Stimulated activated CD8-positive, alpha-beta memory T cell treated with anti-CD3 and anti-CD28 coated beads, Interleukin-15, amount 100 ng/mL, for 48 hours (primary cell): ENCODE results near the gene ATAT1.
A peak's percentile ranks its signal among the peaks of the same experiment; 100 is the strongest.

ENCODE experiments used
- DNase-seq, 2 donors: peaks; one replicate each; pipeline ENCODE4 v3.0.0-alpha.2; 2020; ENCODE audit warnings: low read depth in 2 of 2

The ATAT1 gene

GRCh38 chr6:30626484-30627366 is at the start of gene ATAT1:
Gene ATAT1, plus strand, starts transcription at chr6:30626874.
- DNase-seq: peak; percentile 78 to 81

DNA sequence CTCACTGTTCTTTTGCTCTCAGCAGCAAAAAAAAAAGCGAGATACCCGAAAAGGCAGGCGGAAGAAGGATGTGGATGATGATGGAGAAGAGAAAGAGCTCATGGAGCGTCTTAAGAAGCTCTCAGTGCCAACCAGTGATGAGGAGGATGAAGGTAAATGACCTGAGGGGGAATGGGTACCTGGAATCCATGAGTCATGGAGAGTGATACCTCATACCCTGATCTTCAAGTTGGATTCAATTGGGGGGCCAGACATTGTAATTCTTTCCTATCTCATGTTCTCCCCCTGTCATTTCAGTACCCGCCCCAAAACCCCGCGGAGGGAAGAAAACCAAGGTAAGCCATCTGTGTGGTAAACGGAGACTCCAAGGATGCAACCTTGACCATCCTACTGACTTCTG is 48.6 kb upstream of the ATAT1 start:
- no peak for DNase-seq

GRCh38 chr6:30583921-30584320 is 42.8 kb upstream of the ATAT1 start:
- no peak for DNase-seq

DNA sequence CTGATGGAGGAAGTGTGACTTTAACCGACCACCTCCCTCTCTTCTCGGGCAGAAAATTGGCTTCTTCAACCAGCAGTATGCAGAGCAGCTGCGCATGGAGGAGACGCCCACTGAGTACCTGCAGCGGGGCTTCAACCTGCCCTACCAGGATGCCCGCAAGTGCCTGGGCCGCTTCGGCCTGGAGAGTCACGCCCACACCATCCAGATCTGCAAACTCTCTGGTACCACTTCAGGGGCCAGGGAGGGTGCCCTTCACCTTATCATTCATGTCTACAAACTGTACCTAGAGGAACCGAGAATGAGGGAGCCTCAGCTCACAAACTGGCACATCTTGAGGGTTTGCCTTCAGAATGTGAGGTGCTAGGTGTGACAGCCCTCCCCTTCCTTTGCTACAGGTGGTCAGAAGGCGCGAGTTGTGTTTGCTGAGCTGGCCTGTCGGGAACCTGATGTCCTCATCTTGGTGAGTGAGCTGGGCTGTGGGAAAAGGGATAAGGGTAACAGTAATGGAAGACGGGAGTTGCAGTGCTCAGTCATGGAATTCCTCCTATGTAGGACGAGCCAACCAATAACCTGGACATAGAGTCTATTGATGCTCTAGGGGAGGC is 36.8 kb upstream of the ATAT1 start:
- no peak for DNase-seq

DNA sequence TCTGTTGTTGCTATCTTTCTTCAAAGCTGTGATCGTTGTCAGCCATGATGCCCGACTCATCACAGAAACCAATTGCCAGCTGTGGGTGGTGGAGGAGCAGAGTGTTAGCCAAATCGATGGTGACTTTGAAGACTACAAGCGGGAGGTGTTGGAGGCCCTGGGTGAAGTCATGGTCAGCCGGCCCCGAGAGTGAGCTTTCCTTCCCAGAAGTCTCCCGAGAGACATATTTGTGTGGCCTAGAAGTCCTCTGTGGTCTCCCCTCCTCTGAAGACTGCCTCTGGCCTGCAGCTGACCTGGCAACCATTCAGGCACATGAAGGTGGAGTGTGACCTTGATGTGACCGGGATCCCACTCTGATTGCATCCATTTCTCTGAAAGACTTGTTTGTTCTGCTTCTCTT is 36.2 kb upstream of the ATAT1 start:
- DNase-seq: no peak

- no peak for DNase-seq
Observed at GRCh38 chr6:30591008-30591407, 35.7 kb upstream of the ATAT1 start.

- DNase-seq: no peak
Observed at GRCh38 chr6:30592287-30592686, 34.4 kb upstream of the ATAT1 start.

- DNase-seq: peak; percentile 45 to 56
Observed at GRCh38 chr6:30597315-30598144, 29.1 kb upstream of the ATAT1 start.

GRCh38 chr6:30598912-30599624 is 27.6 kb upstream of the ATAT1 start:
- DNase-seq: no peak

DNA sequence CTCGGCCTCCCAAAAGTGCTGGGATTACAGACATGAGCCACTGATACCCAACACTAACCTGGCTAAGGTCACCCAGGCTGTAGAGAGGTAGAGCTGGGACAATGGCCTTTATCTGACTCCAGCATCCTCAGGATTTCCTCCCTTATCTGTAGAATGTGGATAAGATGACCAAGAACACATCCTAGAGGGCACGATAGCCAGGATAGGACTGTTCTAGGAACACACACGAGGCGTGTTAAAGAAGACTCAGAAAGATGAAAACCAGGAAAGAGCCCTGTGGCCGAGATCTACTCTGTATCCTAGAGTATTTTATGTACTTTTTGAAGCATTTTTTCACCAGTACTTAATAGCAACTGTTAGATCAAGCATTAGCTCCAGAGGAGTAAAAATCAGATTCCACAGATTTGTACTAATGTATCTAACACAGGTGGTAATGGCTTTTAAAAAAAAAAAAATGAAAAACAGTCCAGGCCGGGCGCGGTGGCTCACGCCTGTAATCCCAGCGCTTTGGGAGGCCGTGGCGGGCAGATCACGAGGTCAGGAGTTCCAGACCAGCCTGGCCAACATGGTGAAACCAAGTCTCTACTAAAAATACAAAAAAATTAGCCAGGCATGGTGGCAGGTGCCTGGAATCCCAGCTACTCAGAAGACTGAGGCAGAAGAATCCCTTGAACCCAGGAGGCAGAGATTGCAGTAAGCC is 26.9 kb upstream of the ATAT1 start:
- no peak for DNase-seq

DNA sequence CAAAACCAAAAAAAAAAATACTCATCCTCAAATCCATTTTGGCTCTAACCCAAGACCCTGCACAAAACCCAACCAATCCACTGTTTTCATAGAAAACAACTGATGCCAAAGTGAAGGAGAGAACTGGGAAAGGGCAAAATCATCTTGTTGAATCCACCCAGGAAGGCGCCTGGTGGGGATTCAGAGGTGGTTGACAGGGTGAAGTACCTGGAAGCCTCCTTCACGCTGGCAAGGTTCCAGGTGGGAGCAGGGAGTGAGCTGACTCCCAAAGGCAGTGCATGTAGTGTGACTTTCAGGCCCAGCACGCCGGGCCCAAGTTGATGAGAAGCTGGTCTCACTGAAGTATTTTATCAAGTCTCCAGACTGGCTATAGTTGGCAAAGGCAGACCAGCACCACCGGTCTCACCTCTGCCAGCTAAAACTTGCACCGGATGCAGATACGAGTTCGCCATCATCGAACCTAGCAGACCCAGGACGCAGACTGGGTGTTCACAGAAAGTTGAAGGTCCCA is 26.2 kb upstream of the ATAT1 start:
- DNase-seq: no peak

- DNase-seq: no peak
Observed at GRCh38 chr6:30601436-30601814, 25.2 kb upstream of the ATAT1 start.

DNA sequence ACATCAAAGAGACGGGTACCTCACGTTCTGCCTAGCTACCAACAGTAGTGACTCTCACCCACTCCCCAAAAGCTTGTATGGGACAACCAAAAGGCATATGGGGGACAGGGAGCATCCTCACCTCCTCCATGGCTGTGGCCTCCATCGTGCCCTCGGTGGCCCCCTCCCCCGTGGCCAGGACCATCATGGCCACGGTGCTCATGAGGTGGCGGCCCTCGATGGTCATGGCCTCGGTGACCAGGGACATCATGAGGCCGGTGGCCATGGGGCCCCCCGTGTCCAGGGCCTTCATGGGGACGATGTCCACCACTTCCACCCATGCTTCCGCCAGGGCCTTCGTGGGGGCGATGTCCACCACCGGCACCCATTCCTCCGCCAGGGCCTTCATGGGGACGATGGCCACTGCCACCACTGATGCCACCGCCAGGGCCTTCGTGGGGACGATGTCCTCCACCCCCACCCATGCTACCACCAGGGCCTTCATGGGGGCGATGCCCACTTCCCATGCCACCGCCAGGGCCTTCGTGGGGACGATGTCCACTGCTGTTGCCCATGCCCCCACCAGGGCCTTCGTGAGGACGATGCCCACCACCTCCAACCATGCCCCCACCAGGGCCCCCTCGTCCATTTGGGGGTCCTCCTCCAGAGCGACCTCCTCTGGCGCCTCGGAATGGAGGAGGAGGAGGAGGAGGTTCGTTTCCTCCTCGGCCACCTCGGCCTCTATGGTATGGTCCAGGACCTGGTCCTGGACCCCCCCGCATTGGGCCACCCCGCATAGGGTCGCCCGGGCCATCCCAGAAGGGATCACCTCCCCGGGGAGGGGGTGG is 24.6 kb upstream of the ATAT1 start:
- no peak for DNase-seq

DNA sequence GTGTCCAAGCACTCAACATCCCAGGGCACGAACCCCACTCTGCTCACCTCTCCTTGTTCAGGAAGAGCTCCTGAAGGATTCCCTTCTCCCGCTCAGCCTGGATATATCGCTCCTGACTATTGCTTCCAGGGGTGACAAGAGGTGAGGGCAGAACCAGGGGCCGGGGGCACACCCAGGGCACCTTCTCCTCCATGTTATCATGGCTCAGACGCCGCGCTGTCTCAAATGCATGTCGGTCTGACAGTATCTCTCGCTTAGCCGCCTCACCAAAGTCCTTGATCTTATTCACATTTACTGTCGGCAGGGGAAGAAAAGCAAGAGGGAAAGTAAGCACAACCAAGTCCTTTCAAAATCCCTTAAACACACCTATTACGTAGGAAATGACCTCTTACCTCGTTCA is 22.7 kb upstream of the ATAT1 start:
- no peak for DNase-seq

GRCh38 chr6:30610065-30610464 is 16.6 kb upstream of the ATAT1 start:
- DNase-seq: no peak

GRCh38 chr6:30611150-30611855 is 15.4 kb upstream of the ATAT1 start:
- DNase-seq: no peak

DNA sequence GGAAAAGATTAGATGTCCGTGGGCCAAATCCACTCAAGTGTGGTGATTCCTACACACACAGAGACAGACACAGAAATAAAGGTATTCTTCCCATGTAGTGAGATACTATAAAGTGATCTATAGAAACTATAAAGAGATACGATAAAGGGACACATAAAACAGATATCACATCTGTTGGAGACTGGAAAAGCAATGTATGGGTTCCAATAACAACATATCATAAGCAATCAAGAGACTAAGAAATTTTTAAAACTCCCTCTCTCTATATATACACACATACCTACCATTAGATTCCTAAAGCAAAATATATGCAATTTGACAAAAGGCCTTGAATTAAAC is 14.8 kb upstream of the ATAT1 start:
- no peak for DNase-seq

DNA sequence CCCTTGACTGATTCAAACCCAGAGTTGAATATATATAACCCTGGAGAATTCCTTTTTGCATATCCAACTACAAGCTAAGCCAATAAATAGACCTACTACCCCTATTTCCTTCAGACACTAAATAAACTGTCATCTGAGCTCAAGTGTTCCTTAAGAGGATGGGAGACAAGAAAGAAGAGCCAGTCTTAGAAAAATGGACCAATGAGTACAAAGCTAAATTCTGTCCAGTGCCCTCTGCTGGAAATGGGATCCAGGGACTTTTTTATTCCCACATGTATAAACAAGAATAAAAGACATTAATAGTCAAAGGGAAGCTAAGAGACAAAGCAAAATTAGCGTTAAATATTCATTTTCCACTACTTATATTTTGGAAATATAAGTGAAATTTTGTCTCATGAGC is 14.5 kb upstream of the ATAT1 start:
- DNase-seq: no peak

GRCh38 chr6:30612687-30613248 is 13.9 kb upstream of the ATAT1 start:
- no peak for DNase-seq
